HG03045 (cell line): ENCODE results near the gene SYNE2.

Experiments used
- ATAC-seq: cut with Tn5 transposase; IDR thresholded peaks from one replicate; pipeline ENCODE4 v1.9.1; 2021; ENCODE audit warnings: mild to moderate bottlenecking, moderate library complexity; ENCODE audit not compliant: unreplicated experiment

SYNE2 gene

DNA sequence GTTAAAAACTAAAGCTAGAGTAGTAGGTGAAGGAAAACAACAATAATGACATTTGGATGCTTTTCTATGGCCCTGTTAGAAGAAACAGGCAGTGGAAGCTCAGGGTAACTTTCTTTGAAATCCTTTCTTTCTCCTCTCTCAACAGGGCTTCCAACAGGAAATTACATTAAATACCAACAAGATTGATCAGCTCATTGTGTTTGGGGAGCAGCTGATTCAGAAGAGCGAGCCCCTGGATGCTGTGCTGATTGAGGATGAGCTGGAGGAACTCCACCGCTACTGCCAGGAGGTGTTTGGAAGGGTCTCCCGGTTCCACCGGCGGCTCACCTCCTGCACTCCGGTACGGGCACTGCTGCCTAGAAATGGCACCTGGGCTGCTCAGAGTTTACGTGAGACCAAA is 359.9 kb downstream of the SYNE2 start:
- ATAC-seq, result no peak

DNA sequence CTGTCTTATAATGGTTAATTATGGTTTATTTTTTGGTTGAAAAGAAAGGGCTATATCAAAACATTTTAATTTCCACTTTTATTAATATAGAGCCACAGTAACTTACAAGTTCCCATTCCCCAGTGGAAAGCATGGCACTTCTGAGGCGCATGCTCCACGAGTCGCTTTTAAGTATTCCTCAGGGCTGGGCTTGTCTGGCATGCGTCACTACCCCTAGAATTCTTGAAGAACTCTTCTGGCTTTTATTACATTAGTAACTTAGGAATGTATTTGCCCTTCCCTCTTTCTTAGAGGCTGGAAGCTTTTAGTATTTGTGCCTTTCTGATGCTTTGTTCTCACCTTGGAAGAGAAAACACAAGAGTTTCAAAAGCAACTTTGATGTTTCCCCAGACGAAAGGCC is 360.3 kb downstream of the SYNE2 start:
- no peak for ATAC-seq

DNA sequence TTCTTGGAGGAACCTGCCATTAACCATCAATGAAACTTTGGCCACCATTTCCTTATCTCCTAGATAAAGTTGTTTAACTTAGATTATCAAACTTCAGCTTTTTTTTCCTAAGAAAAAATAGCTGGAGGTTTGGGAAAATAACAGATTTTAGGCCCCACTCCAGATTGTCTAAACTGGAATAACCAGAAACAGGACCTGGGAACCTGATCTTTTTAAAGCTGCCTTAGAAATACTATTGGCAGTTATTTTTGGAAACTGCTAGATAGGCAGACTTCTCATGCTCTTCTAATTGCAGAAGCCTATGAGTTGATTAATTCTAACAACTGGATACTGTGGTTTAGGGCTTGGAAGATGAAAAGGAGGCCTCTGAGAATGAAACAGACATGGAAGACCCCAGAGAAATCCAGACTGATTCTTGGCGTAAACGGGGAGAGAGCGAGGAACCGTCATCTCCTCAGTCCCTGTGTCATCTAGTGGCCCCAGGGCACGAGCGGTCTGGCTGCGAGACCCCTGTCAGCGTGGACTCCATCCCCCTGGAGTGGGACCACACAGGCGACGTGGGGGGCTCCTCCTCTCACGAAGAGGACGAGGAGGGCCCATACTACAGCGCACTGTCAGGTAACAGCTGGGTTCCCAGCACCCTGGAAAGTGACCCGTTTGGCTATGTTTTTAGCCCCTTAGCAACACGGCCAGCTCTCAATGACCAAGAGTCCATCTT is 361.2 kb downstream of the SYNE2 start:
- no peak for ATAC-seq

DNA sequence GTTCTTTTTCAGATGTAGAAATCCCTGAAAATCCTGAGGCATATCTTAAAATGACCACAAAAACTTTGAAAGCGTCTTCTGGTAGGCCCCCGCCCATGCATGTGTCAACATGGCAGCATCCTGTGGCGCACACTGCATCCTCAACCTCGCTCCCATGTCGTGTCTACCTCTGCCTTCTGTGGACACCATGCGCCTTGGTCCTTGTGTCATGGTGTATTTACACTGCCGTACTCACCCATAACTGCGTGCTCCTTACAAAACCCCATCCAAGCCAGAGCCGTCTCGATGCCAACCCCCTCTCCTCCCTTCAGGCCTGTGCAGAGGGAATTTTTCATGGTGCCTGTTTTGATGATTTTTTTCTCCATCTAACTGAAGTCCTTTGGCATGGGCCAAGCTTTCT is 362.5 kb downstream of the SYNE2 start:
- ATAC-seq, result no peak

DNA sequence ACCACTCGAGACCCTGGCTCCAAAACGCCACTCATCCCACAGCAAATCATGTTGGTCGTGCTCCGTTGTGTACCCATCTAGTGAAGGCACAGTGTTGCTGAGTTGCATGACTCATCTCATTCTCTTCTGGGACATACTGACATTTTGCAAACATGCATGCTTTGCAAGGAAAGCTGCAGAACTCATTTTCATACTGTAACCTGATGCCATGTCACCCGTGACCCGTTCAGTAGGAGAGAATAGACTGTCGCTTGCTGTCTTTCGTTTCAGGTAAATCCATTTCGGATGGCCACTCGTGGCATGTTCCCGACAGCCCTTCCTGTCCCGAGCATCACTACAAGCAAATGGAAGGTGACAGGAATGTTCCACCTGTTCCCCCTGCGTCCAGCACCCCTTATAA is 363.2 kb downstream of the SYNE2 start:
- ATAC-seq, result no peak

DNA sequence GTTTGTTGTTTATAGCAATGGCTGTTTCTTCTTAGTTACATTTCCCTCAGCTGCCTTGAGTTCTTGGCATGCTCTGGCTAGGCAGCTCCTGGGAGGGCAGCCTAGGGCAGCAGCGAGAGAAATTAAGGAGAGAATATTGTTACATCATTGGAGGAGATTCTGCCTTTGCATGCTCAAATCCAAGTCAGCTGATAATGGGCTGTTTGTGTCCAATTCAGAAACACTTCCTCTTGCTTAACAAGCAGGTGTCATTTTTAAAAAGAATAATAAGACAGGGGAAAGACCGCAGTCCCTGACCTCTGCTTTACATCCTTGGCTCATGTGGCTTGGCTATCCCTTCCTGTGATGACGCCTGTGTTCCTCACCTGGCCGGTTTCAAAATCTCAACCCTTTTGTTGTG is 364.5 kb downstream of the SYNE2 start:
- no peak for ATAC-seq

DNA sequence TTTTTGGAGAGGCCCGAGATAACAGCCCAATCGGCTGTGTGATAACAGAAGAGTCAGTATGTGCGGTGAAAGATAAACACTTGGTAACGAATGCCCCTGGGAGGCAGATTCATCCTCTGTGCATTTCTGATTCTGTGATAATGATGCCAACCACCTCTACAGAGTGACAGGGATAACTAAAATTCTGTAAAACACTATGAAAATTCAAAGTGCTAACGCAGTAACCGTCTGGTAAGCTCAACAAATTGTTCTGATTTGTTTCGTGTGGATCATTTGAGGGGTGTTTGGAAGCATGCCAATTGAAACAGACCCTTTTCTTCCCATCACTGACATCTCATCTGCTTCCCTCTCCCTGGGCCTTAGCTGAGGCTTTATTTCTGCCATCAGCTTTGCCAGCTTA is 365.0 kb downstream of the SYNE2 start:
- ATAC-seq, result no peak

DNA sequence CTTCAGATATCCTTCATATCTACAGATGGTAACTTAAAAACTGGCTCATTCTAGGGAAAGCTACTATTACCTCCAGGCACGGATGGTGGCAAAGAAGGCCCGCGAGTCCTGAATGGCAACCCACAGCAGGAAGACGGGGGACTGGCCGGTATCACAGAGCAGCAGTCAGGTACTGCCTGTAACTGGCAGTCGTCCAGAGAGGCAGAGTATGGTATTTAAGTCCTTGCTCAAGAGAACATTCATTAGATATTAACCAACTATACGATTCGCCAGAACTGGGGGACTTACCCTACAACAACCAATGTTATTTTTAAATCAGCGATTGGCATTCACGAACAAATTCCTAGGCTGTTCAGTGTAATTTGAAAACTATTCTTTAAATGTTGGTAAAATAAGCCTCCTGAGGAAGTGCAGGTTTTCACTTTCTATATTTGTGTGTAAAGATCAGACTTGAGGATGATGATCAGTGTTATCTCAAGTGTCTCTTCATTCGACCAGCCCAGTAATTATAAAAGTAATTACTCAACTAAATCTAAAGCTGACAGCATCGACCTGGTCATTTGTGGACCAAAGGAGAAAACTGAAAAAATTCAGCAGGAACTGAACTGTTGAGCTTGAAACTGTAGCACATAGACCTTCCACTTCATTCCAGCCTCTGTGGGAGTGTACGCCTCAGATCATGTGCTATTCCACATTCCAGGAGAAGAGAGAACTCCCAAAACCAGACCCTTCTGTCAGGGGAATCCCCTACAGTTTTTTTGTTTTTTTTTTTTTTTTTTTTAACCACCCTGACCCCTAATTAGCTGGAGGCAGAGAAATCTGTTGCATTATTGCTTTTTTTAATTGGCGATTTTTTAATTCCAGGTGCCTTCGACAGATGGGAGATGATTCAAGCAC is 365.8 kb downstream of the SYNE2 start:
- ATAC-seq, result no peak

DNA sequence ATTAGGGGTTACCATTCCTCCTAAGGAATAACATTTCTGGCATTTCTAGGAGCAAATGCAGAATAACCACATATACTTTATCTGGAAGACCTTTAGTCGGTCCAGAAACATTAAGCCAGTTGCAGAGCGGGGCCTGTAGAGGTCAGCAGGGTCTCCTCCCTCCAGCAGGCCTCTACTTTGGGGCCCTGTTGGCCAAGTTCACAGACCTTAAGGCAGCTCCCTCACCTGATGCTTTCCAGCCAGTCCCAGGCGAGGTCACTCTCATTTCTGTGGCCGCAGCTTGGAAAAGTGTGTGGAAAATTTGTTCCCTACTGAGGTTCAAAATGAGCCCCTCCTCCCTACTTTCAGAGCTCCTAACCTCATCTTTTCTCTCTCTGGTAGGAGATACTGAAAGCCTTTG is 367.3 kb downstream of the SYNE2 start:
- ATAC-seq, result no peak

DNA sequence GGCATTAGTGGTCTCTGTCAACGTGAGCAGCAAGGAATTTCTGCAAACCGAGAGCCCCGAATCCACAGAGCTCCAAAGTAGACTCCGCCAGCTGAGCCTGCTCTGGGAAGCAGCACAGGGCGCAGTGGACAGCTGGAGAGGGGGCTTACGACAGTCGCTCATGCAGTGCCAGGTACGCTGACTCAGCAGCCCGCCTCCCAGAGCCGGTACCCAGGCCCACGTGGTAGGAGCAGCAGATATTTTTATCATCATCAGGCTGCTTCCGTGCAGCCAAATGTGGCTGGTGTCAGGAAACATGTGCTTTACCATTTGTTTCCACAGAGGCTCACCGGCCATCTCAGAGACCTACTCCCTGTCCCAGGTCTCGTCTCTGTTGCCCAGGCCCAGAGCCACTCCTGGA is 367.7 kb downstream of the SYNE2 start:
- no peak for ATAC-seq

DNA sequence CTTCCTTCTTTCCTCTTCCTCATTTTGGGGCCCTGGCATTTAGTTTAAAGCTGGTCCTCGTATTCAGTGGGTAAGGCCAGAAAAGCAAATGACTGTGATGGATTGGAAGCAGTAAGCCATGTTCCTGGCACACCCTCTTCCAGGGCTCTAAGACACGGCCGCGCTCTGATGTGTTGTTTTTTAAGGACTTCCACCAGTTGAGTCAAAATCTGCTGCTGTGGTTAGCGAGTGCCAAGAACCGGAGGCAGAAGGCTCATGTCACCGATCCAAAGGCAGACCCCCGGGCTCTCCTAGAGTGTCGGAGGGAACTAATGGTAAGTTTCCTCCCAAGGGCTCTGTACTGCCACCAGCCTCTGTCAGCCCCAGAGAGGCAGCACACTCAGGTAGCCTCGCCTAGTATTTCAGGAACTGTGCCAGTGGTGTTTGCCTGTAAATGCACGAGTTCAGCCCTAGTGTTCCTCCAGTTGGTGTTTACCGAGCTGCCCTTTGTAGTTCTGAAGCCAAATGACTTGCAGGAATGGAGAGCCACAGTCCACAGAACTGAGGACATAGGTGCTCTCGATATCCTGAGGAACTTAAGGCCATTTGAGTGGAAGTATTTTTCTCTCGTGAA is 368.7 kb downstream of the SYNE2 start:
- ATAC-seq, result no peak

DNA sequence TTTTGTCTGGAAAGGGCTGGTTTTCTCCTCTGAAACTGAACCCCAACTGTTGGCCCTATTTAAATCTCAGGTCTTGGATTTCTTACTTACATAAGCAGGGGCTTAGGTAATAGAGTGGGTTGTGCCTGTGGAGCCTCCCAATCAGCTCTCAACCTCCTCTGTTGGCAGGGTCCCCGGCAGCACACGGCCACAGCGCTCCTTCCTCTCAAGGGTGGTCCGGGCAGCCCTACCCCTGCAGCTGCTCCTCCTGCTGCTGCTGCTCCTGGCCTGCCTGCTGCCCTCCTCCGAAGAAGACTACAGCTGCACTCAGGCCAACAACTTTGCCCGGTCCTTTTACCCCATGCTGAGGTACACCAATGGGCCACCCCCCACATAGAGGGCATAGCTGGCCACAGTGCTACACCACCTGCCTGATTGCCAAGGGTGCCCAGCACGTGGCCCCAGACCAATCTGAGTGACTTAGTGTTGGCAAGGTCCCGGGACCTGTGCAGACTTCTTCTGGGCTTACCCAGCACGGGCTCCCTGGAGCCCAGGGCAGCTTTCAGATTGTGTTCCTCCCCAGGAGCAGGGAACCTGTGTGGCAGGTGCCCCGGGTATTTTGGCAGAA is 372.4 kb downstream of the SYNE2 start:
- ATAC-seq, result no peak

DNA sequence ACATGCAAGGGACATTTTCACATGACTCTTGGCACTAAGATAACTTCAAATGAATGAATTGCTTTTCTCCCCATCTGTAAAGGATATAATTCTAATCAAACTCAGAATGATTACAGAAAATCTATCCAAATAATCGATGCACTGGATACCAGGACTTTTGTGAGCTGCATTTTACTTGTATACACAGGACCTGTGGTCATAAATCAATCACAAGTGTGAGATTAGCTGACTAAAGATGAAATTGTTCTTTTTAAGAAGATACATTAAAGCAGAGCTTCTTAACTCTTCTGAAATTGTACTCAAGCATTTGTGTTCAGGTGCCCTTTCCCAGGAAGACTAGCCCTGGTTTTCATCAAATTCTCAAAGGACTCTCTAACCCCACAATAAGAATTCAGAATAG is 375.1 kb downstream of the SYNE2 start:
- ATAC-seq, result no peak

DNA sequence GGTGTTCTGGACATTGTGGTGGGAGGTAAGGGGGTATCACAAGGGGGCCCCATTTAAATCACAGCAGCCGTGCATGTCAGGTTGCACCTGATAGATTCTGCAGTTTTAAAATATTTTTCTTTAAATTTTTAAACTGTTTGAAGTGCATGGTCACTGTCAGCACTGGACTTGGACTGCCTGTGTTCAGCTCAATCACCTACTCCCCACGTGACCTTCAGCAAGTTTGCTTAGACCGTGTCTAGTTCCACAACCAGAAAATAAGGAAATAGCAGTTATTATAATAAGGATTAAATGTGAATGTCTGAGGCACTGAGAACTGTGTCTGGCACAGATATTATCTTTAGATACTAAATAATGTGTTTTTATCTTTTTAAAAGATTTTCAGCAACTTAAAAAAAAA is 376.7 kb downstream of the SYNE2 start:
- ATAC-seq, result no peak

DNA sequence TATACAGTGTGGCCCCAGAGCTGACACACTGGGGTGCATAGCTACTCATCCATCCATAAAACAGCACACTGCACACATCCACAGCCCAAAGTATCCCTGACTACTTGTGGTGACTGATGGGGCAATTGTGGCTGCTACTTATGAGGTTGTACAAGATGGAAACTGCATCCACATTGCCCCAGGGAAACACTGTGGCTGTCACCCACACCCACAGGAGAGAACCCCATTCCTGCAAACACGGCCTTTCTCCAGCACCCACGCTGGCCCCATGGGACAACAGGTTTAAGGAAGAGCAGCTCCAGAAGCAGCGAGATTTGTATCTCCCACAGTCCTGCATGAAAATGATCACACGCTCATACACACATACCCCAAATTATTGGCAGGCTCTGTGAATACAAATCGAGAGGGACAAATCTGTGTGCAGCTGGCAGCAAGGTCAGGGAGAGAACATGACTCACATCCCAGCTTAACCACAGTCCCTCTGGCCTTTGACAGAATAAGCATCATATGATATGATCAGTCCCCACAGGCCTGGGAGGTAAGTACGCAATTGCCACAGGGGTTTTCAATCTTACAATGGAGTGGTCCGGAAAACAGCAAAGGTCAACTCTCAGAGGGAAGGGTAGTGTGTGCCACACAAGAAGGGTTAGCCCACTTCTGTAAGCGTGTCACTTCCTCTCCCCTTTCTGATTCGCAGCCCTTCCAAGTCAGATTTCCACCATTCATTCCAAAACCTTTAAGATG is 379.5 kb downstream of the SYNE2 start:
- peak; percentile 33 for ATAC-seq

DNA sequence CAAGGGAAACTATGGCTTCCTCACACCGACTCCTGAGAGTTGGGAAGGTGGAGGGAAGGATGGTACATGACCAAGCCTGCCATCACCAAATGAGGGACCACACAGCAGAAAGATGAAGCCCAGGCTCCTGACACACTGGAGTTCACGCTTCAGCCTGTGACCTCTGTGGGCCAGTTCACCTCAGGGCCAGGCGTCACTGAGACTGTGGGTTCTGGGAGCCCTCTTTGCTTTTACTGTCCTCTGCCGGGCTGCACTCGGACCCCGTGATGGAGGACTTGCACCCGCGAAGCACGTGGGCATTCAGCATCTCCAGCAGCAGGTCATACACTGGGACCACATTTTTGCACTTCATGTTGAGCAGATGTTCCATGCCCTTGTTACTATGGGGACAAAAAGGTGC is 380.1 kb downstream of the SYNE2 start:
- no peak for ATAC-seq

DNA sequence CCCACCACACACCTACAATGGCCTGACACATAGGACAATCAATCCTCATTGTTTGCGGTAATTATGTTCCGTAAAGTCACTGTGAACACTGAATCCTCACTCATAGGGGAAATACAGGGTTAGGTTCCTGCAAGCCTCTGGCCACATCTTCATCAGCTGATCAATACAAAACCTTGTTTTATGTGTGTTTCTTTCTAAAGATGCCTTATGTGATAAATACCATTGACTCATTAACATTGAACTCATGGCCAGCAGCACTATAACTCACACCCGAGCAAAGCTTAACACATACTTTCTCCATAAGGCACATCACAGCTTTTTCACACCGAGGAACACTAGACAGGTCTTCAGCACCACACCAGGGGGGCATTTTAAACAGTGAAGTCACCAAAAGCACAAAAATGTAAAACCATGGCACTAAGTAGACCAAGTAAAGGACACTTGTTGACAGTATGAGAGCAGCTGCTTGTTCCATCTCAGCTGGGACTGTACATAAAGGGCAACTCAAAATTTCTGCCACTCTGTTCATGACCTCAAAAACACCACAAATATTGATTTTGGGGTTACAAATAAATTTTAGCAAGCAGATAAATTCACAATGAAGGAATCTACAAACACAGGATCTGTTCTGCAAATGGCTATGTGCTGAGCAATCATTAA is 380.9 kb downstream of the SYNE2 start:
- ATAC-seq, result no peak

DNA sequence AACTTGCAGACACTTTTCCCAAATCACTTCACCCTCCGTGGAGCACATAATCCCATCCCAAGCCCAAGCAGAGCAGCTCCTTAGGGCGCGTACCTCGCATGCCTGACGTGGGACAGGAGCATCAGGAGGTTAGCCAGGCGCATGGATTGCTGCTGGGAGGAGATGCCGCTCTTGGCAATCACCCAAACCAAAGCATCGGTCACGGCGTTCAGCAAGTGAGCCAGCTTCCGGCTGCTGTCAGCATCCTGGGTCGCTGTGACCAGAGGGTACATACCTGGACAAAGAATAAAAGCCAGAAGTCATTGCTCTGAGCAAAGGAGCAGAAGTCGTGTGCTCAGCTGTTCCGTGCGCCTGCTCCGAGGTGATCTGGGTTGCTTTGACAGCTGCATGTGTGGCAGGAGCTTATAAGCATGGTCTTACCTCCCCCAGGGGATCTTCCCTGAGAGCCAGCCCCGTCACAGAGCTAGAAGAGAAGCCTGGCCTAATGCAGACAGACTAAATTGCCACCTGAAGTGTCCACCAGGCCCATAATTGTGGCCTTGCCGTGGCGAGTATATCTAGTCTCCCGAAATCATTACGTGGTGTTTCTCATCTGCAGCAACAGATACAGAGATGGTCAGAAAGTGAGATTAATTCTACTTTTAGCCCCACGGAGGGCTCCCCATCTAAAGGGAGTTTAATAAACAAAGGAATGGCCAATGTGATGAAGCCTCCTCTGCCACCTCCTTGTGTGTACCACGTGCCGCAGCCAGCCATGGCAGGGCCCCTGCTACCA is 382.3 kb downstream of the SYNE2 start:
- peak; percentile 2 for ATAC-seq
